Fibroblast of the aortic adventitia (primary cell): Measurements from ENCODE around the gene PINLYP. TPM values are rescaled to one million over a fixed set of nuclear protein-coding genes. Genes with fewer than 3 reads are reported as not detected.

Experiments
- DNase-seq: peaks from one replicate; pipeline ENCODE4 v3.0.0-alpha.2; 2010; ENCODE audit warnings: low read depth
- H3K4me3 ChIP-seq: 2 replicates; pipeline ENCODE4 v1.5.1; 2011; ENCODE audit warnings: low read depth, mild to moderate bottlenecking, control low read depth, low read length, moderate library complexity
- CTCF ChIP-seq: IDR thresholded peaks from 2 replicates; pipeline ENCODE4 v1.5.1; 2011; ENCODE audit warnings: mild to moderate bottlenecking, low read length, control low read depth, inconsistent platforms; ENCODE audit not compliant: insufficient read depth
- total RNA-seq: library from RNA; depleted of rRNA; stranded (reverse); fragments of >200 nt; gene quantifications from 2 replicates; pipeline ENCODE4 v1.2.3, GENCODE V29; 2012; ENCODE audit warnings: low replicate concordance

Gene PINLYP
- total RNA-seq, 1 donor = 6.4 TPM

DNA sequence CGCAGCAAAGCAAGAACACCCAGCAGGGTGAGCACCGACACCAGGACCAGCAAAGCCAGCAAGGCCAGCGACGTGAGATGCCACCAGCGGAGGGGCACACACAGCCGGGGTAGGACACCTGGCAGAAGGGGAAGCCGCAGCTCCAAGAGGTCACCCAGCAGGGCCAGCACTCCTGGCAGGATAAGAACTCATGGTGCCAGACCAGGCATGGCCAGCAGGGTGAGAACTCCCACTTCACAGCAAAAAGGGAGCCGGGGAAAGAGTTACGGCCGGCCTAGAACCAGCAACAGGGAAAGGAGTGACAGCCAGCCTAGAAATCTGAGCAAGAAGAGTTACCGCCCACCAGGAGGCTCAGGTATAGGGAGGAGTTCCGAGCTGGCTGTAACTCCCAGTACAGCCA, 36.8 kb downstream of the PINLYP start:
- DNase-seq = no peak
- no peak for TF ChIP-seq CTCF

DNA sequence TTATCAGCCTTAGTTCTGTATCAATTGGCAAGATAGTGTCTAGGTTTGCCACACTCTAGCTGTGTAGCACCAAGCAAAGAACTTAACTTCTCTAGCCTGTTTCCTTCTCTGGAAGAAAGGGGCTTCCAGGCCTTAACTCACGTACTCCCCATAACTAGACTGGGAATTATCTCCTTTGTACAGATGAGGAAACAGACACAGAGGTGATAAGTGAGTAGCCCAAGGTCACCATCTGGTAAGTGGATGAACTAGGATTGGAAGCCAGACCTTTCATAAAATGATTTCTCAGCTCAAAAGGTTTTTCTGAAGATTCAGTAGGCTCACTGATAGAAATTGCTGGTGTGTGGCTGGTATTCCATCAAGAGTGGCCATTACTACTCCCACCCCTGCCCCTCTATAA, 40.7 kb downstream of the PINLYP start:
- no peak for TF ChIP-seq CTCF
- DNase-seq = no peak
- no peak overlapping the region for H3K4me3 ChIP-seq

More for the DNA sequence above, 36.8 kb downstream of the PINLYP start:
- H3K4me3 ChIP-seq = no peak overlapping the region

DNA sequence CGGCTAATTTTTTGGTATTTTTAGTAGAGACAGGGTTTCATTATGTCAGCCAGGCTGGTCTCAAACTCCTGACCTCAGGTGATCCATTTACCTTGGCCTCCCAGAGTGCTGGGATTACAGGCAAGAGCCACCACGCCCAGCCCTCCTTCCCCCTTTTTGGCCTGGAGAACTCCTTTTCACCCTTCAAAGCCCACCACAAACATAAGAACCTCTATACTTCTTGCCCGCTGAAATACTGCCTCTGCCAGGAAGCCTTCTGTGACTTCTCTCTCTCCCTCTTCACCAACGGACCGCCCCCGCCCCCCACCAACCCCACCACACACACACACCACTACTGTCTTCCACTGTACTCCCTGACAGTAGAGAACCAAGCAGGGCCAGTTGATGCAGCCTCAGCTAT, 41.4 kb downstream of the PINLYP start:
- TF ChIP-seq CTCF = no peak
- DNase-seq = no peak
- H3K4me3 ChIP-seq = no peak overlapping the region

DNA sequence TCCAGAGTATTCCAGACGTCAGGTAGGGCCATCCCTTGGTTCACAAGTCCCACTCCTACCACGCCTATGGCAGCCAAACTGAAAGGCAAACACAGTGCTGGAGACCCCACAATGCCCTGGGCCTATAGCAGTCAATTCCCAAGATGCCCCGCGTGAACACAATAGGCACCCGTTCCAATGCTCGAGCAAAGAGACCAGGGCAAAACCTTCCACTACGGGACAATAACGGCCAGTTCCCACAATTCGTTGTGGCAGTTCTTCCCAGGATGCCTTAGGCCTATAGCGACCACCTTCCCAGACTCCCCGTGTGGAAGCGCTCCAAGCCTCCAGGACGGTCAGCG, 43.3 kb downstream of the PINLYP start:
- TF ChIP-seq CTCF = no peak
- DNase-seq = peak; percentile 37
- peak overlapping the region; percentile 95 for H3K4me3 ChIP-seq

GRCh38 chr19:43619262-43620060, 43.9 kb downstream of the PINLYP start, which contains the start of gene ZNF428:
TSS of gene ZNF428 (minus strand) at chr19:43619629. CDS start at chr19:43614304, 5,325 bp downstream.
- peak within 1 kb of the TSS; percentile 95 for H3K4me3 ChIP-seq
- no peak for TF ChIP-seq CTCF
- DNase-seq = peak; percentile 87

GRCh38 chr19:43620061-43621001, 44.7 kb downstream of the PINLYP start:
- H3K4me3 ChIP-seq = peak overlapping the region; percentile 95
- no peak for TF ChIP-seq CTCF
- DNase-seq = no peak
